SIG-M5 treated with dmso at 0.1 percent for 504 hours (cell line): ENCODE data around the gene MZB1.
"Not testable (repeated sequence)": the region's sequence is repeated elsewhere in the genome, so short reads cannot be mapped to it uniquely, and the experiment has no call there.

Source experiments
- DNase-seq: peaks from one replicate; lab custom pipeline; 2025; ENCODE audit not compliant: unreplicated experiment; lab: John Stamatoyannopoulos, UW

MZB1 gene

DNA sequence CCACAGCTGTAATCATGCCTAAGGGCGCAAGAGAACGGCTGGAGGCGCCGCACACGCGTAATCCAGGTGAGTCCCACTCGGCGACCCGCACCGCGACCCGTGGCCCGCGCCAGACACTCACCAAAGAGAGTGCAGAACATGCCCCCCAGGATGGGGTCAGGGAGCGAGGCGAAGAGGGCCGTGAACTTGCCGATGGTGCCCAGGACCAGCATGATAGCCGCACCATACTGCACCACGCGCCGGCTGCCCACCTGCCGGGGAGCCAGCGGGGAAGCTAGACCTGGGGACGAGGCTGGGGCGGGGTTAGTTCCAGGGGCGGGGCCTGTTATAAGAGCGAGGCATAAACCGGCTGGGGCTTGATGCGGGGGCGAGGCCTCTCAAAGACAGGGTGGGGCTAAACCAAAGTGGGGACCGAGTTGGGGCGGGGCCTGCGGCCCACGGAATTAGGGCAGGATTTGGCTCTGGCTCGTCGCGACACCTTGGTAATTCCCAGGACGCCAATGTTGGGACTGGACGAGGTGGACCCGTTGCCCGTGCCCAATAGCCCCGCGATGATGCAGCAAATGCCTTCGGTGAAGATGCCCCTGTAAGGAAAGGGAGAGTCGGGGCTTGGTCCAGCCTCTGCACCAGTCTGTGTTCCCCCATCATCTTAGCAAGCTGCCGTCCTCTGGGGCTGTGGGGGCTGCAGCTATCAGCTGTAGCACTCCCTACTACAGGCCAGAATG, 11.4 kb downstream of the MZB1 start:
- DNase-seq = no peak

DNA sequence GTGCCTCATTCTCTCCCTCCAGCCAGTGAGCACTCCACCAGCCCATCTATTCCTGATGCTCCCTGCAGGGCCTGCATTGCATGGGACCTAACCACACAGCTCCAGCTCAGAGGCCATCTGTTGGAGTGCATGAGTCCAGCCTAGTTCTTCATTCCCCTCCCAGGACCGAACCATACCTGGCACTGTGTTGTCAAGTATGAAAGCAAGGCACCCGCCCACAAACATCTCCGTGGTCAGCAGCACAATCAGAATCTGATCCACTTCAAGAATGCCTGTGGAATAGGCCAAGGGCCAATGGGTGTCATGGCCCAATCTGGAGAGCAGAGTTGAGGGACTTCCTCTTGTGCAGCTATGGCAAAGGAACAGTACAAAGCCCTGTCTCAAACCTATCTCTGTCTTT, 12.5 kb downstream of the MZB1 start:
- DNase-seq = no peak

DNA sequence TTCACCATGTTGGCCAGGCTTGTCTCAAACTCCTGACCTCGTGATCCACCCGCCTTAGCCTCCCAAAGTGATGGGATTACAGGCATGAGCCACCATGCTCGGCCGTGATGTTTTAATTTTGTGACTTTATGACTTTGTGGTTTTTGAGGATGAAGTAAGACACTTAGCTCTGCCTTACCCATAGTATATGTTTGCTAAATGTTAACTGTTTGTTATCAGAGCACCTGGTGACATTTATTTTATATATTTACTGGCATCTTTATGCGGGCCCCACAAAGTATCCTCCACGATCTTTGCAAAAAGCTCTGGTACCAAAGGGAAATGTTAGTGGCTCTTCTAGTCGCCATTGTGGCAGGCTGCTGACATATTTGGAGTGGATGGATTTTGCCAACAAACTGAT, 13.3 kb downstream of the MZB1 start:
- no peak for DNase-seq

- DNase-seq = no peak
Measured at GRCh38 chr5:139374909-139375308, 14.8 kb downstream of the MZB1 start.

- DNase-seq = no peak
Measured at GRCh38 chr5:139371482-139372435, 18.0 kb downstream of the MZB1 start.

GRCh38 chr5:139369181-139369580, 20.5 kb downstream of the MZB1 start:
- DNase-seq = no peak

DNA sequence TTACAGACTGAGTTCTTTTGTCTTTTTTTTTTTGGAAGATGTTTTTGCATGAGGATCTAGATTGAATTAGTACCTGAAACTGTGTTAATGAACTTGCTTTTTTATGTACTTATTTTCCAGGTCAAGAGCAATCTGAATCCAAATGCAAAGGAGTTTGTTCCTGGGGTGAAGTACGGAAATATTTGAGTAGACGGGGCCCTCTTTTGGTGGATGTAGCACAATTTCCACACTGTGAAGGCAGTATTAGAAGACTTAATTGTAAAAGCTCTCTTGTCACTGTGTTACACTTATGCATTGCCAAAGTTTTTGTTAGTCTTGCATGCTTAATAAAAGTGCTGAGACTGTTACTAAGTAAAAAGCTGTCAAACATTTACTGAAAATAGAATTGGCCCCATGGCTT, 21.1 kb downstream of the MZB1 start:
- no peak for DNase-seq

GRCh38 chr5:139364466-139364865, 25.2 kb downstream of the MZB1 start:
- DNase-seq = no peak

- no peak for DNase-seq
Measured at GRCh38 chr5:139363937-139364336, 25.8 kb downstream of the MZB1 start.

DNA sequence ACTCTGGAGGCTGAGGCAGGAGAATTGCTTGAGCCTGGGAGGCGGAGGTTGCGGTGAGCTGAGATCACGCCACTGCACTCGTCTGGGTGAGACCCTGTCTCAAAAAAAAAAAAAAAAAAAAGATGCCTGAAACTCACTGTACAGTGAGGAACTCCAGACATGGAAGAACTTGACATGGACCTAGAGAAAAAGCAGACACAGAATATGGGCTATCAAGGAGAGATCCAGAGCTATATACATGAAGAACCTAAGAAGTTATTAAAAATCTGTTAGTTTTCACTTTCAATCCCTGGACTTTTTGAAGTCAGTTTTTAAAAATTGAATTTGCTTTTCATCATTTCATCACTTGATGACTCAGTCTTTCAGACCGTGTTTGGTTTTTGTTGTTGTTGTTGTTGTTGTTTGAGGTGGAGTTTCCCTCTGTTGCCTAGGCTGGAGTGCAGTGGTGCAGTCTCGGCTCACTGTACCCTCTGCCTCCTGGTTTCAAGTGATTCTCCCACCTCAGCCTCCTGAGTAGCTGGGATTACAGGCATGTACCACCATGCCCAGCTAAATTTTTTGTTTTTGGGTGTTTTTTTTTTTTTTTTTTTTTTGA, 27.8 kb downstream of the MZB1 start:
- DNase-seq = no peak

DNA sequence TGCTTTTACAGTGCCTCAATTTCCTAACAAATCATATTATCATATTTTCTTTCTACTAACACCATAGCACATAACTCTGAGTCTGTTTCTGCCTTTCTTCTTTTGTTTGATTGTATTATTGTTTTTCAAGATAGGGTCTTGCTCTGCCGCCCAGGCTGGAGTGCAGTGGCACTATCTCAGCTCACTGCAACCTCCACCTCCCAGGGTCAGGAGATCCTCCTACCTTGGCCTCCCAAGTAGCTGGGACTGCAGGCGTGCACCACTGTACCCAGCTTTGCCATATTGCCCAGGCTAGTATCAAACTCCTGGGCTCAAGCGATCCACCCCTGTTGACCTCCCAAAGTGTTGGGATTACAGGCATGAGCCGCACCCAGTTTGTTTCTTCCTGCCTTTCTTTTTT, 29.3 kb downstream of the MZB1 start:
- DNase-seq = no peak

DNA sequence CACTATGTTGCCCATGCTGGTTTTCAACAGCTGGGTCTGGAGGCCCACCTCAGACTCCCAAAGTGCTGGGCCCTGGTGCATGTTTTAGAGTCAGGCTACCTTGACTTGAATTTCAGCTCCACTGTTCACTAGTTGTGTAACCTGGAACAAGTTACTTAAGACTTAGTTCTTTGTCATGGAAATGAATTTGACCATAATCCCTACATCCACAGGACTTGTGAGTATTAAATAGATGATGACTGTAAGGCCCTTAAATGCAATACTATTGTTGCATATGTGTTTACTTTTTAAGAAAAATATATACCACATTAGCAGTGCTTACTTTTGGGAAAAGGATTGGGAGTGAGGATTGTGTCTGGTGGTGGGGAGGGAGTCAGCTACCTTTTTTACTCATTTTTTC, 31.6 kb downstream of the MZB1 start:
- DNase-seq = no peak

DNA sequence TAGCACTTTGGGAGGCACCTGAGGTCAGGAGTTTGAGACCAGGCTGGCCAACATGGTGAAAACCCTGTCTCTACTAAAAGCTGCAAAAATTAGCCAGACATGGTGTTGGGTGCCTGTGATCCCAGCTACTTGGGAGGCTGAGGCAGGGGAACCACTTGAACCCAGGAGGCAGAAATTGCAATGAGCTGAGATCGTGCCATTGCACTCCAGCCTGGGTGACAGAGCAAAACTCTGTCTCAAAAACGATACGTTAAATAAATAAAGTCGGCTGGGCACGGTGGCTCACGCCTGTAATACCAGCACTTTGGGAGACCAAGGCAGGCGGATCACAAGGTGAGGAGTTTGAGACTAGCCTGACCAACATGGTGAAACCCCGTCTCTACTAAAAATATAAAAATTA, 33.8 kb downstream of the MZB1 start:
- not testable (repeated sequence) for DNase-seq

DNA sequence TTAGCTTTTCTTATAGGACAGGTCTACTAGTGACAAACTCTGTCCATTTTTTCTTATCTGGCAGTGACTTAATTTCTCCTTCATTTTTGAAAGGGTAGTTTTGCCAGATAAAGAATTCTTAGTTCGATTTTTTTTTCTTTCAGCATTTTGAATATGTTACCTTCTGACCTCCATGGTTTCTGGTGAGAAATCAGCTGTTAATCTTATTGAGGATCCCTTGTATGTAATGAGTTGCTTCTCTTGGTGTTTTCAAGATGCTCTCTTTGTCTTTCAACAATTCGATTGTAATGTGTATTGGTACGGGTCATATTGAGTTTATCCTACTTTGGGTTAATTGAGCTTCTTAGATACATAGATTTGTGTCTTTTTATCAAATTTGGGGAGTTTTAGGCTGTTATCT, 35.5 kb downstream of the MZB1 start:
- no peak for DNase-seq

DNA sequence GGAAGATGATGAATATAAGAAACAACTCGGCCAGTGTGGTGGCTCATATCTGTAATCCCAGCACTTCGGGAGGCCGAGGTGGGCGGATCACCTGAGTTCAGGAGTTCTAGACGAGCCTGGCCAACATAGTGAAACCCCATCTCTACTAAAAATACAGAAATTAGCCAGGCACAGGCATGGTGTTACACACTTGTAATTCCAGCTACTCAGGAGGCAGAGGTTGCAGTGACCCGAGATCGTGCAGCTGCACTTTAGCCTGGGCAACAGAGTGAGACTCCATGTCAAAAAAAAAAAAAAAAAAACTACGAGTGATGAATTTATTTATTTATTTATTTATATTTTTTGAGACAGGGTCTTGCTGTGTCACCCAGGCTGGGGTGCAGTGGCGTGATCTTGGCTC, 41.9 kb downstream of the MZB1 start:
- DNase-seq = not testable (repeated sequence)

DNA sequence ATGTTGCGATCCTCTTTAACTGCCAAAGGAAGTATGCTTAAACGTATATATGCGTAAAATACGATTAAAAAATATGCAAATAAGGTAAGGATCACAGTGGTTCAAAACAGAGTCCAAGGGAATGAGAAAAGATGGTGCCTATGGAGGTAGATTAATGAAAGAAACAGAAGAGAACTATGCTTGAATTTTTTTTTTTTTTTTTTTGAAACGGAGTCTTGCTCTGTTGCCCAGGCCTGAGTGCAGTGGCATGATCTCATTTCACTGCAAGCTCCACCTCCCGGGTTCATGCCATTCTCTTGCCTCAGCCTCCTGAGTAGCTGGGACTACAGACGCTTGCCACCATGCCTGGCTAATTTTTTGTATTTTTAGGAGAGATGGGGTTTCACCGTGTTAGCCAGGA, 44.3 kb downstream of the MZB1 start:
- DNase-seq = not testable (repeated sequence)

DNA sequence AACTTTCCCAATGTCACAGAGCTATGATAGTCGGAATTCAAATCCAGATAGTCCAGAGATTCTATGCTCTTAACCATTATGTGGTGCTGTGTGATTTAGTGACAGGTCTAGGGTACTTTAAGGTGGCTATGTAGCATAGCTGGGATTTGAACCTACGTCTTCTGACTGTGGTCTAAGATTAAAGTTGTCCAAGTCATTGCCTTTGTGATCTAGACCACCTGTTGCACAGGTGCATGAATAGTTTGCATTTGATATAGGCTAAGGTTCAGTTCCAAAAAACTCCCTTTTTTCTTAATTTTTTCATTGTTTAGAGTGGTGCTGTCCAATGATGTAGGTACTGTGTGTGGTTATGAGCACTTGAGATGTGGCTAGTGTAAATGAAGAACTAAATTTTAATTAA, 45.5 kb downstream of the MZB1 start:
- DNase-seq = no peak

DNA sequence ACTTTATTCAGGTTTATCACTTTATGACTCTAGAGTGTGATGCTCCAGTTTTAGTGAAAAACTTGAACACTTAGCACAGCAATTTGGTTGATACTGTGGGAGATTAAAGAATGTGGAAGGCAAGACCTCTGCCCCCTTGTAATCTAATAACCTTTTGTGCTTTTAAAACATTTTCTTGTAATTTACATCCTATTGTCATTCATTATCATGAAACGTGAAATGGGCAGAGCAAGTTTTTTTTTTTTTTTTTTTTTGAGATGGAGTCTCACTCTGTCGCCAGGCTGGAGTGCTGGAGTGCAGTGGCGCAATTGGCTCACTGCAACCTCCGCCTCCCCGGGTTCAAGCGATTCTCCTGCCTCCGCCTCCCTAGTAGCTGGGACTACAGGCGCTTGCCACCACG, 46.2 kb downstream of the MZB1 start:
- no peak for DNase-seq

- DNase-seq = no peak
Measured at GRCh38 chr5:139342423-139342723, 47.3 kb downstream of the MZB1 start.

GRCh38 chr5:139341689-139342422, 47.9 kb downstream of the MZB1 start, which contains the start of gene PAIP2:
PAIP2 (plus strand) TSS chr5:139341854; CDS start chr5:139363785, 21,931 bp downstream.
- peak; percentile 98 for DNase-seq

DNA sequence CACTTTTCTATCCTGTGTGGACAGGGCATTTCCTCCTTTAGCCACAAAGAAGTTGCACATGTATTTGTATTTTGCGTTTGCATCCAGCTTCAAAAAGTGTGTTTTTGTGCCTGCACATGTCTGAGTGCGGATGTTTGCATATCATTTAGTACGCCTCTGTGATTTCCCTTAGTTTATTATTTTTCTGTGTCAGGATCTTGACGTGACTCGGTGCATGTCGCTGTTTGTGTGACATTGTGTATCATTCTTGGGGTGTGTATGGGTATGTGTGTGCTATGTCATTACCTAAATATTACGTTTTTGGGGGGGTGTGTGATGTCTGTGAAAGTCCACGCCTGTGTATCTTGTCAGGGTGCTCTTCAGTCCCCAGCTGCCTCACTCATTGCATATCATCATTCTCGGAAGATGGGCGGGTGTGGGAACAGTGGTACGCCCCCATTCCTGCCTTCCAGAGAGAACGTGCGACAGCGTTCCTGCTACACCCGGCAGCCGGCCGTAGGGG, 48.5 kb downstream of the MZB1 start:
- DNase-seq = no peak
